ENCODE measurements around the gene PHACTR1. TPM values are rescaled to one million over a fixed set of nuclear protein-coding genes. Genes with fewer than 3 reads are reported as not detected.
A peak's percentile ranks its signal among the peaks of the same experiment; 100 is the strongest.

Gene PHACTR1
- total and polyA plus RNA-seq, 8 donors, result 0.46 to 17.4 (median 6.4) TPM; not detected in 1

DNA sequence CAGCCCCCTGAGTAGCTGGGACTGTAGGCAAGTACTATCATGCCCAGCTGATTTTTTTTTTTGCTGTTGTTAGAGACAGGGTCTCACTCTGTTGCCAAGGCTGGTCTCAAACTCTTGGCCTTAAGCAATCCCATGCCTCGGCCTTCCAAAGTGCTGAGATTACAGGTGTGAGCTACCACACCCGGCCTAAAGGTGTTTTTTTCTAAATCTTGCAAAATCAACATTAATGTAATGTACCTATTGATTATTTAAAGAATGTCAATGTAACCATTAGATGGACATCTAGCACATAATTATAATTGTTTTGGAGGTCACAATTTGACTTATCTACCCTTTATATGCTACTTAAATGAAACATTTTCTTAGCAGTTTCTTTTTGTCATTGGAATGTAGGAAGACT, 126.1 kb downstream of the PHACTR1 start:
- intact Hi-C loops (cut with DNase I; ENCODE audit: low total_unique reads), result no loop called here
- WGBS, 5 donors, result 69 to 86% (median 79%) methylated on average over 2 of the region's 2 CpGs
- TF ChIP-seq EP300 (IDR thresholded peaks at IDR 0.05) (no peak), POLR2AphosphoS5 (IDR thresholded peaks at IDR 0.05) (no peak), POLR2A (IDR thresholded peaks at IDR 0.05) (no peak)
- TF ChIP-seq, protein P1, sequence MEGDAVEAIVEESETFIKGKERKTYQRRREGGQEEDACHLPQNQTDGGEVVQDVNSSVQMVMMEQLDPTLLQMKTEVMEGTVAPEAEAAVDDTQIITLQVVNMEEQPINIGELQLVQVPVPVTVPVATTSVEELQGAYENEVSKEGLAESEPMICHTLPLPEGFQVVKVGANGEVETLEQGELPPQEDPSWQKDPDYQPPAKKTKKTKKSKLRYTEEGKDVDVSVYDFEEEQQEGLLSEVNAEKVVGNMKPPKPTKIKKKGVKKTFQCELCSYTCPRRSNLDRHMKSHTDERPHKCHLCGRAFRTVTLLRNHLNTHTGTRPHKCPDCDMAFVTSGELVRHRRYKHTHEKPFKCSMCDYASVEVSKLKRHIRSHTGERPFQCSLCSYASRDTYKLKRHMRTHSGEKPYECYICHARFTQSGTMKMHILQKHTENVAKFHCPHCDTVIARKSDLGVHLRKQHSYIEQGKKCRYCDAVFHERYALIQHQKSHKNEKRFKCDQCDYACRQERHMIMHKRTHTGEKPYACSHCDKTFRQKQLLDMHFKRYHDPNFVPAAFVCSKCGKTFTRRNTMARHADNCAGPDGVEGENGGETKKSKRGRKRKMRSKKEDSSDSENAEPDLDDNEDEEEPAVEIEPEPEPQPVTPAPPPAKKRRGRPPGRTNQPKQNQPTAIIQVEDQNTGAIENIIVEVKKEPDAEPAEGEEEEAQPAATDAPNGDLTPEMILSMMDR (IDR thresholded peaks at IDR 0.05), result no peak
- Histone ChIP-seq H3K9me3 (peaks cover 0 to 6% (median 5%) of the 10 kb centered on the region in 4 donors), H3K4me1 (peaks cover 0 to 5% (median 0%) of the 10 kb centered on the region in 4 donors), H3K4me3 (no peak overlapping the region), H3K36me3 (no peaks in the 10 kb centered on the region), H3K27me3 (no peaks in the 10 kb centered on the region), H3K27ac (no peak overlapping the region)
- DNase-seq, result no peak

DNA sequence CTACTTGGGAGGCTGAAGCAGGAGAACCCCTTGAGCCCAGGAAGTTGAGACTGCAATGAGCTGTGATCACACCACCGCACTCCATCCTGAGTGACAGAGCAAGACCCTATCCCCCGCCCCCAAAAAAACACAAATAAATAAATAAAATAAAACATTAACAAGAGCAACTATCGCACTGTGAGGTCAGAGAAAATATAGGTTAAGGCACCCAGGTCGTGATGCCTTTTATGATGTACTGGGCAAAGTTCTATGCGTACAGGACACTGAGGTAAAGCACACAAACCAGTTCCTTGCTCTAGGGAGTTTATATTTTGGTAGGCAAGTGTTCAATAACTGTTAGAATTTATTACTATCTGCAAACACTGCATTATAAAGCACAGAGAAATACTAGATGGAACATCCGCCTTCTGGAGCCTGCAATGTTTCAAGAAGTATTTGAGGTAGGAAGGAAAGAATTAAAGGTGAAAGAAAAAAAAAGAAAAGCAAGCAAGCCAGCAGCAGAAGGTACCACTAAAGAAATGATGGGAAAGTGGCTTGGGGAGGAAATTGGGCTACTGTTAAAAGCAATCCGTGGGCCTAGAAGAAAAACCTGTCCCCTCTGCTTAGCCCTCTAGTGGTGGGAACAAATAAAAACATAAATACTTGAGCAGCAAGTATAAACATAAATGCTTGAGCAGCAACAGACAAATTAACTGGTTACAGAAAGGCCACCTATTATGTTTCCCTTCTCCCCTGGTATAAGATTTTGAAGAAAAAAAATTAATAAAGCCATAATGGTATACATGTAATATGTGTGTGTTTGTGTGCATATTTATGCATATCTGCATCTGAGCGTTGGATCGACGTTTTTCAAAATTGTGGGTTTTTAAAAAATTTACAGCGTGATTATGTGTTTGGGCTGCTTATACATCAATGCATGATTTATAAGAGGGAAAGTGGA, 128.0 kb downstream of the PHACTR1 start:
- DNase-seq, result peak in 1 of 2 donors; percentile 34
- TF ChIP-seq, protein P1 (IDR thresholded peaks at IDR 0.05), result peak in 2 of 7 experiments; percentile 36 to 43
- no peak for TF ChIP-seq POLR2A (IDR thresholded peaks at IDR 0.05)
- Histone ChIP-seq H3K9me3 (no peaks in the 10 kb centered on the region), H3K4me1 (peaks cover 0 to 5% (median 0%) of the 10 kb centered on the region in 4 donors), H3K36me3 (no peaks in the 10 kb centered on the region), H3K27me3 (no peaks in the 10 kb centered on the region), H3K4me3 (no peak overlapping the region), H3K27ac (no peak overlapping the region)
- intact Hi-C loops (cut with DNase I; ENCODE audit: low total_unique reads), result no loop called here
- WGBS, 5 donors, result 80 to 85% (median 85%) methylated on average over 11 of the region's 11 CpGs

DNA sequence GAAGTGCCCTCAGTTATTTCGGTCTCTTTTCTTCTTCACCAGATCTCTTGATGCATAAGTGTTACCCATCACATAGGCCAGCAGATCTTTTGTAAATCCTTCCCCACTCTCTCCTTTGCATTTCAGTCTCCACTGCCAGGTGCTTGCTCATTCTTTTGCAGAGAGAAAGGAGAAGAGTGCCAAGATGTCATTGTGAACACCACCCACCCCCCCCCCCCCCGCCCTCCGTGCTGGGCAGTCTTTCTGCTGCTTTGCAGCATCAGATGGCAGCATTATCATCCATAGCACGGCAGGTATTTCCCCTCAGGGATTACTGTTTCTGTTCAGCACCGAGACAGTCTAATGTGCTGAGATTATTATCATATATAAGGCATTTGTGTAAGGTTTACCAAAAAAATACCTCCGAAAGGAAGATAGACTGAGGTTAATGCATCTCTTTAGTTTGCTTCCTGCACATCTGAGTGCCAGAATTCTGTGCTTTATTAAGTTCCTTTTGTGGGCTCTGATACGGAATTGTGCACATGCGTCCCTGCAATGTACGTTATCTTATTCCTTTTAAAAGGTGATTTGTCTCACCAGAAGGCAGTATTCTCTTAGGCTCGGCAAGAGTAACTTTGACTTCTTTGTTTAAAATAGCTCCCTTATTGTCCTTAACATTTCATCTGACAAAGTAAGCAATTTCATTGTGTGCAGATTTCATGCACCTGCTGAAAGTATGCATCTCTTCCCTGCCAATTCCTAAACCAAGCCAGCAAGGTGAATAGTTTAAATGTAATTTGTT, 128.8 kb downstream of the PHACTR1 start:
- WGBS, 5 donors, result 27 to 41% (median 33%) methylated on average over 10 of the region's 10 CpGs
- H3K4me1 ChIP-seq, result peaks cover 0 to 5% (median 0%) of the 10 kb centered on the region in 4 donors
- no peaks in the 10 kb centered on the region for H3K36me3 ChIP-seq
- TF ChIP-seq, protein P1 (IDR thresholded peaks at IDR 0.05), result no peak
- TF ChIP-seq POLR2A (IDR thresholded peaks at IDR 0.05) (no peak), EP300 (IDR thresholded peaks at IDR 0.05) (no peak), POLR2AphosphoS5 (IDR thresholded peaks at IDR 0.05) (no peak)
- H3K9me3 ChIP-seq, result no peaks in the 10 kb centered on the region
- peak in 1 of 2 donors; percentile 4 for DNase-seq
- no peak overlapping the region for H3K4me3 ChIP-seq
- no peaks in the 10 kb centered on the region for H3K27me3 ChIP-seq
- no peak overlapping the region for H3K27ac ChIP-seq
- intact Hi-C loops (cut with DNase I; ENCODE audit: low total_unique reads), result no loop called here

DNA sequence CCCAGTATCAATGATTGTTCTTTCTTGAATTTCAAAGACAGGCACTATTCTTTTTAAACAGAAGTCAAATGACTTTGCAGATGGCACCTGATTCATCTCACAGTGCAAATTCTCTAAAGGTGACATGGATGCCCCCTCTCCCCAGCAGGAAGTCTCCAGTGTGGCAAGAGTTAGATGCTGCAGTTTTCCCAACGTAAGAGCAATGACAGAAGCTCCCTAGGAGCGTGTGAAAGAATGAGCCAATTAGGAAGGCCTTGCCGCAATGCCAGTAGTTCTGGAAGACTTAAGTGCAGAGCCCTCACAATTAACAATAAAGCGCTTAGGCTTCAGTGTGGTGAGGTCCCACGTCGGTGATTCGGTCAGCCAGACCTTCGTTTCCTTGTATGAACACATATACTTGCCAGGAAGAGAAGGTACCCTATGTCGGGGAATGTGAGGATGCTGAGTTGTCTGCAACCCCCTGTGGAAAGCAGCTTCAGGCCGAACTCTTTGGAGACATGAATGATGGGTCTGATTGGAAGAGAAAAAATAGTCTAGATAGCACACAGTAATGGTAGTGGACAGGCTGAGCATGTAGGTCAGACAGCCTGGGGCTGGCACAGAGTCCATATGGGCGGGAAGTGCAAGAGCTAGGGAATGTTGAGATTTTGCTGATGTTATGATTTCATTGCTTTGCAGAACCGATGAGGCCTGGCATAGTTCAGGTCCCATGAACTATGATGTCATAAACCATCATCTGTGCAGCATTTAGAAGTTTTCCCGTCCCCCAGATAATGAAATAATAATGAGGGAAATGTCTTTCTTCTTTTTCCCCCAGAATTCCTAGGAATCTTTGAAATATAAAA, 132.6 kb downstream of the PHACTR1 start:
- Histone ChIP-seq H3K36me3 (no peaks in the 10 kb centered on the region), H3K4me3 (no peak overlapping the region), H3K4me1 (peaks cover 0 to 5% (median 0%) of the 10 kb centered on the region in 4 donors), H3K9me3 (no peaks in the 10 kb centered on the region), H3K27ac (no peak overlapping the region), H3K27me3 (no peaks in the 10 kb centered on the region)
- TF ChIP-seq EP300 (IDR thresholded peaks at IDR 0.05), result no peak
- TF ChIP-seq, protein P1 (IDR thresholded peaks at IDR 0.05), result no peak
- TF ChIP-seq POLR2A (IDR thresholded peaks at IDR 0.05), result no peak
- DNase-seq, result no peak
- intact Hi-C loops (cut with DNase I; ENCODE audit: low total_unique reads), result no loop called here
- WGBS, 5 donors, result 76 to 89% (median 79%) methylated on average over 13 of the region's 13 CpGs

Data from stomach (tissue), 9 donors.